OCI-M1 (cell line): ENCODE data around the gene HLCS.

Source experiments
- DNase-seq: peaks from one replicate; lab custom pipeline; 2025; lab: John Stamatoyannopoulos, UW

Gene HLCS

DNA sequence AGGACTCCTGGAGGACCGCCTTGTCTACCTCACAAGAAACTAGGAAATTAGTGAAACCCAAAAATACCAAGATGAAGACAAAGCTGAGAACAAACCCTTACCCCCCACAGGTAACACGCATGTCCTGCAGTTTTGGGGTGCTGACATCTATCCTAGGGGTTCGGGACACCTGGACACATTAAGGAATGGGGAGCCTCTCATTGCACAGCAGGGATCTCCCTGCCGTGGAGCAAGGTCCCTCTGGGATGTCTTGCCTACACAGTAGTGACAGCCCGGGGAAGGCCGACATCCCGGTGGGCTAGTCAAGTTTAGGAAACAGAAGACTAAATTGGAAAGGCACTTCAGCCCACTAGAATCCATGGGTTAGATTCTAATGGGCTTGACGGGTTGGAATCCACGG, 223.0 kb downstream of the HLCS start:
- no peak for DNase-seq

GRCh38 chr21:36743008-36743407, 223.5 kb downstream of the HLCS start:
- DNase-seq, result no peak

DNA sequence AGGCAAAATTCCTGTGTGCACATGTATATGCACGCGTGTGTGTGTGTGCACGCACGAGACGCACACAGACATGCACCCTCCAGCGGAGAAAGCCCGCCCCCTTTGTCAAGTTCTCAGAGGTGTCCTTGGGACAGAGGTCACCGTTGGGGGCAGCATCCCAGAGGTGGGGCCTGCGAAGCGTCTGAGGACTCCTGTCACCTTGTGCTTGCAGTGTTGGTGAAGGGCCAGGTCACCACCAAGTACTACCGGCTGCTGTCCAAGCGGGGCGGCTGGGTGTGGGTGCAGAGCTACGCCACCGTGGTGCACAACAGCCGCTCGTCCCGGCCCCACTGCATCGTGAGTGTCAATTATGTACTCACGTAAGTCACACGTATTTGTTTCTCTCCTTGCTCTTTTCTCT, 225.0 kb downstream of the HLCS start:
- no peak for DNase-seq

DNA sequence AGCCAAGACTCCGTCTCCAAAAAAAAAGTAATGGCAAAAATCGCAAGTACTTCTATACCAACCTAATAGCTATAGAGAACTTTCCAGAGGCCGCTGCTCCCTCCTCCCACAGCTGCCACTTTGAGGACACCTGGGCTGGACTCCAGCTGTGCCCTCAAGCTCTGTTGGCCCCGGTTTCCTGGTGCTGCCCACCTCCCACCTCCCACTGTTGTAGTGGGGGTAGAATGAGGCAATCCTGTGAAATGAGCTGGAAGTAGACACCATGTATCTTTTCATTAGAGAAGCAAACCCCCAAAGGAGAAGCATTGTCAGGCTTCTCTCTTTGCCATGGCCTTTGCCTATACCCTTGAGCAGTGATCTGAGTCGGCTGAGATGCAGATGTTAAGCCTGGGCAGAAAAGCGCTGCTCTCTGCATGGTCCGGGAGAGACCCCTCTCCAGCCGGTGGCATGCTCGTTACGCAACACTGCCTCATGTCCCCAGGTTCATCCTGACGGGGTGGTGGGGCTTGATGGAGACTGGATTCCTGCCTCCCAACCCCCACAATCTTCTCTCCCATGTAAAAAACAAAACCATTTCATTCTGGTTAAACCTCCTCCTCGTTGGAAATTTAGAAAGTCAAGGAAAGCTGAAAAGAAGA, 227.9 kb downstream of the HLCS start:
- DNase-seq, result no peak

- no peak for DNase-seq
These were observed 230.6 kb downstream of the HLCS start for GRCh38 chr21:36735724-36736320.

DNA sequence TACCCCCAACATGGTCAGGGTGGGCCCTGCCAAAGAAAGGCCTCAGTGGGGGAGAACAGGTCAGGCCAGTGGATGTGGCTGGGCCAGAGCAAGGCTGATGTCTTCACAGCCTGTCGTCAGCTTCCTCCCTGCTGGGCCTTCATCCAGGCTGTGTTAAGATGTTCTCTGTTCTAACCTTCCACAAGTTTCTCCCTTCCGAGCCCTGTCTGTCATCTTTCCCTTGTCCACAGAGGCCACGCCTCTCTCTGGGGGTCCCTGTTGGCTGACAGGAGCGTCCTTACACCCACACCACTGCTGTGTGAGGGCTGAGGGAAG, 231.3 kb downstream of the HLCS start:
- DNase-seq, result no peak

GRCh38 chr21:36734367-36735200, 231.9 kb downstream of the HLCS start:
- no peak for DNase-seq

- DNase-seq, result no peak
These were observed 232.6 kb downstream of the HLCS start for GRCh38 chr21:36733857-36734256.

DNA sequence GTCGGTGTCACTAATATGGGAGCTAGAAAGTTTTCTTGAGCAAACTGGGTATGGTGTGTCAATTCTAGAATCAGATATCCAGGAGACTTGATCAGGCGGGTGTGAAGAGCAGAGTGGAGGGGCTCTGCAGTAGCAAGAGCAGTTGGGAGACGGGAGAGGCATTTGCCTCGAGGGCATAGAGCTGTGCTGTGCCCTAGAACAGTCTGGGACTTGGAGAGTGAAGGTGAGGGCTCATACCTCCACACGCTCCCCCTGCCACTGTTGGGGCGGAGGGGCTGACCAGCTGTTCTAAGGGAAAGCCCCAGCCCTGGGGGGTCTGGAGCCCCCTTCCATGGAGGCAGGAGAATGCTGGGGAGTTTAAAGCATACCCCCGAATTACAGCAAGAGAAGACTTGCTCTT, 233.7 kb downstream of the HLCS start:
- no peak for DNase-seq

- DNase-seq, result no peak
These were observed 234.3 kb downstream of the HLCS start for GRCh38 chr21:36732217-36732616.

- no peak for DNase-seq
These were observed 235.9 kb downstream of the HLCS start for GRCh38 chr21:36730291-36731281.

- DNase-seq, result no peak
These were observed 237.0 kb downstream of the HLCS start for GRCh38 chr21:36729310-36729970.

- DNase-seq, result no peak
These were observed 237.9 kb downstream of the HLCS start for GRCh38 chr21:36728371-36729111.

GRCh38 chr21:36727866-36728265, 238.6 kb downstream of the HLCS start:
- DNase-seq, result no peak

- DNase-seq, result no peak
These were observed 240.6 kb downstream of the HLCS start for GRCh38 chr21:36725793-36726386.

DNA sequence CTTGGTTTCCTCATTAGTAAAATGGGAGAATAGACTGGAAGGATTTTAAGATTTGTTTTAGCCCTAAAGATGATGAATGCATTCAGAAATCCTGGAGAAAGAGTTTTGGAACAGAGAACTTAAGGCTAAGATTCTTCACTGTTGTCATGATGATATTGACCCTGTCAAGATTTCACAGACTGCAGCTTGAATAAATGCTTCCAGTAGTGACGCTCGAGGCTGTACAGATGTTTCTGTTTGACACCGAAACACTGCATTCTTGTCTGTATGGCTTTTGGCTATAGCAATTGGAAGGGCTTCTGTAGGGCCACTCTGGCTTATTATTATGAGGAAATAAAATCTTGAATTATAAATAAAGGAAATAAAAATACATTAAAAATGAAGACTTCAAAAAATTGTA, 241.8 kb downstream of the HLCS start:
- no peak for DNase-seq

GRCh38 chr21:36723371-36723881, 243.0 kb downstream of the HLCS start:
- DNase-seq, result no peak

DNA sequence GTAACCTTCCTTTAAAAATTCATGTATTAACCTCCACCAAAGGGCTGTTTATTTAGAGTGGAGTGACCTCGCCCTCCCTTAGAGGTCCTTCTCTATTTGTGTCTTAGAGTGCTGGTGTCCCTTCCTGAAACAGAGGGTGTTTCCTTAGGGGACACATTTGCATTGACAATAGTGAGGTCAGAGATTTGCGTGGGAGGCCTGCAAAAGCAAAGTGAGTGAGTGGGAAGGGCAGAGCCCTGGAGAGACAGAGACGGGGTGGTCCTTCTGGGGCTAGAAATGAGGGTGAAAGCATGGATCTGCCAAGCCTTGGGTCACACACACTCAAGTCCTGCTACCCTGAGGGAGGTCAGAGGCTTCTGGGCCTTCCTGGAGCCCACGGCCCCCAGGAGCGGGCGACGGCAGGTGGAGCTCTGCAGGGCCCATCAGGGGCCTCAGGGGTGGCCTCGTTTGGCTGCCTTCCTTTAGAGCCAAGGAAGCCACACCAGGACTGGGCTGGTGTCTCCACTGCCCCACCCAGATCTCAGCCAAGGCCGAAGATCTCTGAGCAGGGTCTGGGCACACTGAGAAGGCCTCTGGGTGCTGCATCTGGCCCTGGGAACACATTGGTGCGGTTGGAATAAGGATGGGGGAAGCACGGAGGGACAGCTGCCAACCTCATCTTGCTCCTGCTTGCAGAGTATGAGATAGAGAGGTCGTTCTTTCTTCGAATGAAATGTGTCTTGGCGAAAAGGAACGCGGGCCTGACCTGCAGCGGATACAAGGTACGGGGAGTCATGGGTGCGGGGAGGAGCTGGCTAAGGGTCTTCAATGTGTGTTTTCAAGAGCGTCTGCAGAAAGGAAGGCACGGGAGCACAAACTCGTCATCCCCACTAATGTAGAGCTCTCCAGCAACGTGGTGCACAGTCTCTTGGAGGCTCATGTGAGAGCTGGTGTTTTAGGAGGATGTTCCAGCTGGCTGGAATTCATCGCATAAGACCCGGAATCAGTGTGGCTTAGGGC, 243.8 kb downstream of the HLCS start:
- DNase-seq, result no peak

DNA sequence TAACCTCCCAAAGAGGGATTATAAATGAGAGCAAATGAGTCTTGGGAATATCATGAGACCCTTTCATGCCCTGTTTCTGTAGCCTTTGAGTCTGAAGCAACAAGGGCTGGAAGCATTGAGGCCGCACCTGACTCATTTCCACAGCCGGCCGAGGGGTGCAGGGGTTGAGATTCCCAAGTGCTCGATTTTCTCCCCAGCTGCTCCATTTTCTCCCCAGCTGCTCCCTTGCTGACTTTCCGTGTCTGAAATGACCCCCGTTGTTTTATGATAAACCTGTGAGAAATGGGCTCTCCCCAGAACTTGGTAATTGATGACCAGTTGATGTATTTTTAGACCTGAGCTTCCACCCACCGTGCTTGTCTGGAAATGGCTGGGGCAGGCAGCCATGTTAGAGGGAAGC, 244.7 kb downstream of the HLCS start:
- no peak for DNase-seq
